IPS-20b (cell line): ENCODE data around the gene ZNF354C.

ENCODE experiments used
- H3K27ac ChIP-seq: one replicate; pipeline ENCODE4 v1.5.1; 2013; ENCODE audit warnings: low read length
- H3K27me3 ChIP-seq: 2 replicates; pipeline ENCODE4 v1.6.1; 2013; ENCODE audit warnings: mild to moderate bottlenecking, low read length, inconsistent platforms; ENCODE audit not compliant: insufficient read depth
- H3K36me3 ChIP-seq: 2 replicates; pipeline ENCODE4 v1.6.1; 2013; ENCODE audit warnings: low read depth, mild to moderate bottlenecking, inconsistent platforms, low read length, moderate library complexity; ENCODE audit not compliant: insufficient read depth
- H3K4me1 ChIP-seq: 2 replicates; pipeline ENCODE4 v1.6.1; 2013; ENCODE audit warnings: mild to moderate bottlenecking, control low read depth, inconsistent platforms, low read length, moderate library complexity; ENCODE audit not compliant: insufficient read depth
- H3K4me3 ChIP-seq: 2 replicates; pipeline ENCODE4 v1.5.1; 2013; ENCODE audit warnings: mild to moderate bottlenecking, low read length, inconsistent platforms
- H3K9ac ChIP-seq: 2 replicates; pipeline ENCODE4 v1.6.1; 2013; ENCODE audit warnings: low read depth, mild to moderate bottlenecking, inconsistent platforms, low read length, moderate library complexity
- H3K9me3 ChIP-seq: 2 replicates; pipeline ENCODE4 v1.6.1; 2013; ENCODE audit warnings: mild to moderate bottlenecking, low read depth, low read length, inconsistent platforms; ENCODE audit not compliant: insufficient read depth

ZNF354C gene

GRCh38 chr5:179060116-179061008 is at the start of gene ZNF354C:
Gene ZNF354C, plus strand, starts transcription at chr5:179060373. Its CDS starts 1,696 bp downstream, at chr5:179062069.
- Histone ChIP-seq H3K36me3 (no peaks in the 10 kb centered on the region), H3K9me3 (peaks cover 80% of the 10 kb centered on the region), H3K9ac (peak within 1 kb of the TSS; percentile 15; the same call in 1 of the 2 replicates), H3K4me3 (peak within 1 kb of the TSS; percentile 54; the same call in 1 of the 2 replicates), H3K27ac (no peak within 1 kb of the TSS), H3K4me1 (no peaks in the 10 kb centered on the region), H3K27me3 (no peaks in the 10 kb centered on the region)

GRCh38 chr5:179023528-179024189 is 36.5 kb upstream of the ZNF354C start, which contains the start of gene ZNF879:
Gene ZNF879, plus strand, starts transcription at chr5:179023804. Its CDS starts 1,201 bp downstream, at chr5:179025005.
- Histone ChIP-seq H3K9ac (peak within 1 kb of the TSS; percentile 68), H3K4me1 (peaks cover 2% of the 10 kb centered on the region; the same call in 1 of the 2 replicates), H3K27ac (no peak within 1 kb of the TSS), H3K9me3 (peaks cover 47% of the 10 kb centered on the region), H3K36me3 (peaks cover 21% of the 10 kb centered on the region), H3K4me3 (peak within 1 kb of the TSS; percentile 69), H3K27me3 (peaks cover 8% of the 10 kb centered on the region)

DNA sequence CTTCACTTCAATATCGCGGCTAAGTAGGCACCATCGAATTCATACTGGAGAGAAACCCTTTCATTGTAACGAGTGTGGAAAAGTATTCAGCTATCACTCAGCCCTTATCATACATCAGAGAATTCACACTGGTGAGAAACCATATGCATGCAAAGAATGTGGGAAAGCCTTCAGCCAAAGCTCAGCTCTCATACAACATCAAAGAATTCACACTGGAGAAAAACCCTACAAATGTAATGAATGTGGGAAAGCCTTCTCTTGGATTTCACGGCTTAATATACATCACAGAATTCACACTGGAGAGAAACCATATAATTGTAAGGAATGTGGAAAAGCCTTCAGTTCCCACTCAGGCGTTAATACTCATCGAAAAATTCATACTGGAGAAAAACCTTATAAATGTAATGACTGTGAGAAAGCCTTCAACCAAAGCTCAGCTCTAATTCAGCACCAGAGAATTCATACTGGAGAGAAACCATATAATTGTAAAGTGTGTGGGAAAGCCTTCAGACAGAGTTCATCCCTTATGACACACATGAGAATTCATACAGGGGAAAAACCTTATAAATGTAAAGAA is 27.1 kb upstream of the ZNF354C start:
- Histone ChIP-seq H3K27ac (no peak overlapping the region), H3K4me3 (peak overlapping the region; percentile 20; the same call in 1 of the 2 replicates), H3K9ac (no peak overlapping the region), H3K27me3 (no peaks in the 10 kb centered on the region), H3K36me3 (peaks cover 59% of the 10 kb centered on the region), H3K4me1 (no peaks in the 10 kb centered on the region), H3K9me3 (peaks cover 94% of the 10 kb centered on the region)

DNA sequence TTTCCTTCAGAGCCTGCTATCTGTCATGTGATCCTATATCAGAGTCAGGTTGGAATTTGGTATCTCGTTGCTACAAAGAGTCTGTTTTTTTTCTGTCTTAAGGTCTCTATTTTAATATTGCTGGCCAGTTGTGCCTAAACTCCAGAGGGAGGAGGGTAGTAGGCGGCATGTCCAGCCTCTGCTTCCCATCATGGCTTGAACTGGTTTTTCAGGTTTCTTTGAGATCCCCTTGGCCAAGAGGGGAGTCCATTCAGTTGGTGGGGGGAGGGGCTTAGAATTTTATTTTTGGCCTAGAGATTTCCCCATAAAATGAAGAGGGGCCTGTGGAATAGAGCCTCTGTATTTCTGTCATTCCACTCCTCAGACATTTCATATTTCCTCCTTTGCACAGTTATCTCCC is 15.4 kb upstream of the ZNF354C start:
- Histone ChIP-seq H3K9me3 (peaks cover 74% of the 10 kb centered on the region), H3K4me1 (no peaks in the 10 kb centered on the region), H3K4me3 (no peak overlapping the region), H3K27me3 (no peaks in the 10 kb centered on the region), H3K9ac (no peak overlapping the region), H3K36me3 (no peaks in the 10 kb centered on the region), H3K27ac (no peak overlapping the region)

GRCh38 chr5:179051784-179052183 is 8.4 kb upstream of the ZNF354C start:
- H3K9ac ChIP-seq, result no peak overlapping the region
- no peaks in the 10 kb centered on the region for H3K27me3 ChIP-seq
- H3K9me3 ChIP-seq, result peaks cover 81% of the 10 kb centered on the region

GRCh38 chr5:179054036-179054785 is 6.0 kb upstream of the ZNF354C start:
- no peak overlapping the region for H3K9ac ChIP-seq
- peaks cover 84% of the 10 kb centered on the region for H3K9me3 ChIP-seq
- H3K27me3 ChIP-seq, result no peaks in the 10 kb centered on the region
- H3K36me3 ChIP-seq, result no peaks in the 10 kb centered on the region
- no peak overlapping the region for H3K4me3 ChIP-seq
- H3K27ac ChIP-seq, result no peak overlapping the region
- no peaks in the 10 kb centered on the region for H3K4me1 ChIP-seq

More at GRCh38 chr5:179051784-179052183, 8.4 kb upstream of the ZNF354C start:
- Histone ChIP-seq H3K36me3 (no peaks in the 10 kb centered on the region), H3K4me1 (no peaks in the 10 kb centered on the region), H3K27ac (no peak overlapping the region), H3K4me3 (no peak overlapping the region)

DNA sequence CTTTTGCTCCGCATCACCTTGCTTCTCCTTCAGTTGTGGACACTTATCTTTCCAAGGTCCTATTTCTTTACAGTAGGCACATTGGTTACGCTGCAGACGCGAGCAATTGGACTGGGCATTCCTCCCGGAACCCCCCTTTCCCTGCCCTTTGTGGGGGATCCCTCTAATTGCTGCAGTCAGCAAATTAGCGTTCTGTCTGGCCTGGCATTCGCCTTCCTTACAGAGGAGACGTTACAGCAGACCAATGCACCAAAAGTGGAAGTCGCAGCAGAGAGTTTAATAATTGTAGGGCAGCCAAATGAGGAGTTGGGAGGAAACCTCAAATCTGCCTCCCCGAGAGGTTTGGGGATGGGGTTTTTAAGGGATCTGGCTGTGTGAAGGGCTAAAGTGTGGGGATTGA is 5.3 kb upstream of the ZNF354C start:
- H3K36me3 ChIP-seq, result no peaks in the 10 kb centered on the region
- H3K9ac ChIP-seq, result no peak overlapping the region
- H3K4me3 ChIP-seq, result no peak overlapping the region
- H3K27me3 ChIP-seq, result no peaks in the 10 kb centered on the region
- no peak overlapping the region for H3K27ac ChIP-seq
- no peaks in the 10 kb centered on the region for H3K4me1 ChIP-seq
- peaks cover 89% of the 10 kb centered on the region for H3K9me3 ChIP-seq

DNA sequence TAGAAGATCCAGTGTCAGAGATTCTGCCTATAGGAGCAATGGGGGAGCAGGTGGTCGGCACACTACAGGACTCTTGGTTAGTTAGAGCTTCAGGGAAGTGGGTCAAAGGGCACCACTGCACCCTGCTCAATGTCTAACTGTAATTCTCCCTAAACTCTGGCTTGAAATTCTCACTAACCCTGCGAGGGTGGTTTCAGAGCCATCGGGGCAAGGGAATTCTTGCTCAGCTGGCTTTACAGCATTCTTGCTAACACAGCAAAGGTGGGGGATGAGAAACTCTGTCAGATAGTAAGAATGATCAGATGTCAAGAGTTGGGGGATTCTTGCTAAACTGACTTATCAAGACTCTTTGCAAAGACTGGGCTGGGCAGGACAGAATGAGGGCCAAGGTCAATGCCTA is 4.7 kb upstream of the ZNF354C start:
- Histone ChIP-seq H3K27ac (no peak overlapping the region), H3K4me3 (no peak overlapping the region), H3K9me3 (peaks cover 85% of the 10 kb centered on the region), H3K4me1 (no peaks in the 10 kb centered on the region), H3K36me3 (no peaks in the 10 kb centered on the region), H3K9ac (no peak overlapping the region), H3K27me3 (no peaks in the 10 kb centered on the region)

DNA sequence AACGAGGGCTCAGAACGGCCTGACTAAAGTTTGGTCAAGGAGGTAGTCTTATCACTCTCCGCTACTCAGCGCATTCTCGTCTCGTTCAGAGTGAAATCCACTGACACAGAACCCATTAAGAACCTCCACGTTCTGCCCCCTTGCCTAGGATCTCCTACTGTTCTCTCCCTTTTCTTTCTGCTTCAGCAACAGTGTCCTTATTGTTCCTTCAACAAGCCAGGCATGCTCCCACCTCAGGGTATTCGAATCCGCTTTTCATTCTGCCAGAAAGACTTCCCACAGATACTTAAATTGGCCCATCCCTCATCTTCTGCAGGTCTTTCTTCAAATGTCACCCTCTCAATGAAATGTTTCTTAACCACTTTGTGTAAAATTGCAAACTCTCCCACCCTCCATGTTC is 4.3 kb upstream of the ZNF354C start:
- Histone ChIP-seq H3K27me3 (no peaks in the 10 kb centered on the region), H3K4me3 (no peak overlapping the region), H3K9ac (no peak overlapping the region), H3K4me1 (no peaks in the 10 kb centered on the region), H3K36me3 (no peaks in the 10 kb centered on the region), H3K27ac (no peak overlapping the region), H3K9me3 (peaks cover 85% of the 10 kb centered on the region)

- H3K9me3 ChIP-seq, result peaks cover 80% of the 10 kb centered on the region
- H3K9ac ChIP-seq, result no peak overlapping the region; the same call in 1 of the 2 replicates
- no peaks in the 10 kb centered on the region for H3K4me1 ChIP-seq
- no peak overlapping the region for H3K27ac ChIP-seq
- H3K4me3 ChIP-seq, result peak overlapping the region; percentile 54; the same call in 1 of the 2 replicates
- H3K36me3 ChIP-seq, result no peaks in the 10 kb centered on the region
- no peaks in the 10 kb centered on the region for H3K27me3 ChIP-seq
Measured at GRCh38 chr5:179061025-179061424, 852 bp downstream of the ZNF354C start.

DNA sequence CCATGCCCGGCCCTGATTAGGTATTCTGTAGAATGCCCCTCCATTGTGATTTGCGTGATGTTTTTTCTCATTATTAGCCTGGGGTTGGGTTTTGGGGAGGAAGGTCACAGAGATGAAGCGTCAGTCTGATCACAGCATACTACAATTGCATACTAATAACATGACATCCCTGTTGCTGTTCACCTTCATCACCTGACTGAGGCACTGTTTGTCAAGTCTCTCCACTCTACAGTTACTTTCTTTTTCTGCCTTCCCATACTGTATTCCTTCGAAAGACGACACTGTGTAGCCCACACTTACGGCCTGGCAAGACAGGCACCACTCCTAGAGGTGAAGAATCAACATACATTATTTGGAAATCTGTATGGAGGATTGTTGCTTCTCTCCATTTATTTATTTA is 5.5 kb downstream of the ZNF354C start:
- H3K4me1 ChIP-seq, result no peaks in the 10 kb centered on the region
- no peaks in the 10 kb centered on the region for H3K27me3 ChIP-seq
- H3K36me3 ChIP-seq, result no peaks in the 10 kb centered on the region
- H3K9ac ChIP-seq, result no peak overlapping the region
- H3K9me3 ChIP-seq, result peaks cover 81% of the 10 kb centered on the region
- H3K27ac ChIP-seq, result no peak overlapping the region
- H3K4me3 ChIP-seq, result no peak overlapping the region; the same call in 1 of the 2 replicates
